GM19463 (cell line): ENCODE measurements around the gene DAPK3.

Source experiments
- ATAC-seq: cut with Tn5 transposase; IDR thresholded peaks from one replicate; pipeline ENCODE4 v1.9.1; 2021; ENCODE audit warnings: mild to moderate bottlenecking, moderate library complexity; ENCODE audit not compliant: unreplicated experiment

The DAPK3 gene

DNA sequence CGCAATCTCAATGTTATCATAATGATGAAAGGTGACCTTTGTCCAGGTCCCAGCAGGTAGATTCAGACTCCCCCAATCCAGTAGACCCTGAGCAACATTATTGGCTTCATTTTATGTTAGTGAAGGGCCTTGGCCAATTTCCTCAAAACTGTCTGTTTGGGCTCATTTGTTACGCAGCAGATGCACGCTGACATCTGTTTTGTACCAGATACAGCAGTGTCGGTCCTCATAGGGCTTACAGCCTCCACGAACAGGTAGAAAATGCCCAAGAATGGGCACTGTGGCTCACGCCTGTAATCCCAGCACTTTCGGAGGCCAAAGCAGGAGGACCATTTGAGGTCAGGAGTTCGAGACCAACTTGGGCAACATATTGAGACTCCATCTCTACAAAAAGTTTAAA, 51.1 kb downstream of the DAPK3 start:
- ATAC-seq: no peak

DNA sequence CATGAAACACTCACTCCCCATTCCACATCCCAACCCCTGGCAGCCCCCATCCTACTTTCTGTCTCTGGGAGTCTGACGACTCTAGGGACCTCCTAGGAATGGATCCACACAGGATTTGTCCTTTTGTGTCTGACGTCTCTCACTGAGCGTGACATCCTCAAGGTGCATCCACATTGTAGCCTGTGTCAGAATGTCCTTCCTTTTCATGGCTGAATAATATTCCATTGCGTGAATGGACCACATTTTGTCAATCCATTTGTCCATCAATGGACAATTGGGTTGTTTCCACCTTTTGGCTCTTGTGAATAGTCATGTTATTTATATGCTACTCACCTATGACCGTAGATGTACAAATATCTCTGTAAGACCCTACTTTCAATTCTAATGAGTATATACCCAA, 54.9 kb downstream of the DAPK3 start:
- ATAC-seq: no peak

DNA sequence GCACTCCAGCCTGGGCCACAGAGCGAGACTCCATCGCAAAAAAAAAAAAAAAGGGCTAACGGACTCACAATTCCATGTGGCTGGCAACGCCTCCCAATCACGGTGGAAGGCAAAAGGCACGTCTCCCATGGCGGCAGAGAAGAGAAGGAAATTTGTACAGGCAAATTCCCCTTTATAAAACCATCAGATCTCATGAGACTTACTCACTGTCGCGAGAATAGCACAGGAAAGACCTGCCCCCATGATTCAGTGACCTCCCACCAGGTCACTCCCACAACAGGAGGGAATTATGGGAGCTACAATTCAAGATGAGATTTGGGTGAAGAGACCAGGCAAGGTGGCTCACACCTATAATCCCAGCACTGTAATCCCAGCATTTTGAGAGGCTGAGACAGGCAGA, 56.7 kb downstream of the DAPK3 start:
- ATAC-seq: no peak

DNA sequence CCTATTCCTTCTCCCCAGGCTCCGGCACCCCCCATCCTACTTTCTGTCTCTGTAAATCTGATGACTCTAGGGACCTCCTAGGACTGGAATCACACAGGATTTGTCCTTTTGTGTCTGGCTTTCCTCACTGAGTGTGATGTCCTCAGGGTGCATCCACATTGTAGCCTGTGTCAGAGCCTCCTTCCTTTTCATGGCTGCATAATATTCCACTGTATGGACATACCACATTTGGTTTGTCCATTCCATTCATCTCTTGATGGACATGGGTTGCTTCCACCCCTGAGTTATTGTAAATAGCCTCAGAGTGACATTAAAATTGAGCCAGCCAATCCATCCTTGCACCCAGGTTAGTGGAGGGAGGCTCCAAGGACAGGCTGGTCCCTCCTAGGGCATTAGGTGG, 60.8 kb downstream of the DAPK3 start:
- no peak for ATAC-seq
